Measurements from ENCODE around the gene ARFIP1. TPM values are rescaled to one million over a fixed set of nuclear protein-coding genes. Genes with fewer than 3 reads are reported as not detected.

The ARFIP1 gene
- total RNA-seq, 1 donor from 2014 or later, result 37.2 TPM

DNA sequence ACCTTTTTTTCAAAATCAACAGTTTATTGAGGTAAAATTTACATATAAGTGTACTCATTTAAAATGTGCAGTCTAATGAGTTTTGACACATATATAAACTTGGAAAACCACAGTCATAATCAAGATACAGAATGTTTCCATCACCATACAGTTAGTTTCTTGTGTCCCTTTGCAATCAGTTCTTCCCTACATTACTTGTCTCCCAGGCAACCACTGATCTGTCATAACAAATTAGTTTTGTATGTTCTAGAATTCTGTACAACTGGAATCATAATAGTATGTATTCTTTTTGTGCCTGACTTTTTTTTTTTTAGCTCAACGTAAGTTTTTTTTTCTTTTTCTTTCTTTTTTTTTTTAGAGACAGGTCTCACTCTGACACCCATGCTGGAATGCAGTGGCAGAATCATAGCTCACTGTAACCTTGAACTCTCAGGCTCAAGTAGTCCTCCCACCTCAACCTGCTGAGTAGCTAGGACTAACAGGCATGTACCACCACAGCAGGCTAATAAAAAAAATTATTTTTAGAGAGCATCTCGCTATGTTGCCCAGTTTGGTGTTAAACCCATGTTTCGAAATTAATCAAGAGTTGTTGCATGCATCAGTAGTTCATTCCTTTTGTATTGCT, 26.9 kb downstream of the ARFIP1 start:
- TF ChIP-seq, protein P1, sequence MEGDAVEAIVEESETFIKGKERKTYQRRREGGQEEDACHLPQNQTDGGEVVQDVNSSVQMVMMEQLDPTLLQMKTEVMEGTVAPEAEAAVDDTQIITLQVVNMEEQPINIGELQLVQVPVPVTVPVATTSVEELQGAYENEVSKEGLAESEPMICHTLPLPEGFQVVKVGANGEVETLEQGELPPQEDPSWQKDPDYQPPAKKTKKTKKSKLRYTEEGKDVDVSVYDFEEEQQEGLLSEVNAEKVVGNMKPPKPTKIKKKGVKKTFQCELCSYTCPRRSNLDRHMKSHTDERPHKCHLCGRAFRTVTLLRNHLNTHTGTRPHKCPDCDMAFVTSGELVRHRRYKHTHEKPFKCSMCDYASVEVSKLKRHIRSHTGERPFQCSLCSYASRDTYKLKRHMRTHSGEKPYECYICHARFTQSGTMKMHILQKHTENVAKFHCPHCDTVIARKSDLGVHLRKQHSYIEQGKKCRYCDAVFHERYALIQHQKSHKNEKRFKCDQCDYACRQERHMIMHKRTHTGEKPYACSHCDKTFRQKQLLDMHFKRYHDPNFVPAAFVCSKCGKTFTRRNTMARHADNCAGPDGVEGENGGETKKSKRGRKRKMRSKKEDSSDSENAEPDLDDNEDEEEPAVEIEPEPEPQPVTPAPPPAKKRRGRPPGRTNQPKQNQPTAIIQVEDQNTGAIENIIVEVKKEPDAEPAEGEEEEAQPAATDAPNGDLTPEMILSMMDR (IDR thresholded peaks at IDR 0.05), result no peak
- no peak for DNase-seq
- H3K4me3 ChIP-seq, result no peak overlapping the region
- intact Hi-C loops (cut with DNase I), result no loop called here
- no peaks in the 10 kb centered on the region for H3K9me3 ChIP-seq
- no peaks in the 10 kb centered on the region for H3K27me3 ChIP-seq (ENCODE audit: low read depth)
- no peak overlapping the region for H3K27ac ChIP-seq
- H3K36me3 ChIP-seq, result no peaks in the 10 kb centered on the region
- peaks cover 13% of the 10 kb centered on the region for H3K4me1 ChIP-seq
- ATAC-seq, result no peak

DNA sequence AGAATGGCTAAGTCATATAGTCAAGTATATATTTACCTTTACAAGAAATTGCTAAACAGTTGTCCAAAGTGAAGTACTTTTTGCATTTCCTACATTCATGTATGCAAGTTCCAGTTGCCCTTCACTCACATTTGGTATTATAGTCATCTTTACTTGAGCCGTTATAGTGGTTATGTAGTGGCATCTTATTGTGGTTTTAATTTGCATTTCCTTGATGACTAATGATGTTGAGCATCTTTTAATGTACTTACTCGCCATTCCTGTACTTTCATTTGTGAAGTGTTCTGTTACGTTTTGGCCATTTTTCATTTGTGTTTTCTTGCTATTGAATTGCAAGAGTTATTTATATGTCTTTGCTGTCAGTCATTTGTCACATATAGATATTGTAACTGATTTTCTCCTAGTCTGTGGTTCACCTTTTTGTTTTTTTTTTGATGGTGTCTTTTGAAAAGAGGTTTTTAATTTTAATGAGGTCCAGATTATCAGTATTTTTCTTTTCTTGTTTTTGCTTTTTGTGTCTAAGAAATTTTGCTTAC, 27.6 kb downstream of the ARFIP1 start:
- ATAC-seq (no peak), DNase-seq (no peak)
- TF ChIP-seq, protein P1 (IDR thresholded peaks at IDR 0.05), result no peak
- Histone ChIP-seq H3K4me1 (peaks cover 13% of the 10 kb centered on the region), H3K4me3 (no peak overlapping the region), H3K9me3 (no peaks in the 10 kb centered on the region), H3K36me3 (no peaks in the 10 kb centered on the region), H3K27me3 (ENCODE audit: low read depth) (no peaks in the 10 kb centered on the region), H3K27ac (no peak overlapping the region)
- intact Hi-C loops (cut with DNase I), result no loop called here

DNA sequence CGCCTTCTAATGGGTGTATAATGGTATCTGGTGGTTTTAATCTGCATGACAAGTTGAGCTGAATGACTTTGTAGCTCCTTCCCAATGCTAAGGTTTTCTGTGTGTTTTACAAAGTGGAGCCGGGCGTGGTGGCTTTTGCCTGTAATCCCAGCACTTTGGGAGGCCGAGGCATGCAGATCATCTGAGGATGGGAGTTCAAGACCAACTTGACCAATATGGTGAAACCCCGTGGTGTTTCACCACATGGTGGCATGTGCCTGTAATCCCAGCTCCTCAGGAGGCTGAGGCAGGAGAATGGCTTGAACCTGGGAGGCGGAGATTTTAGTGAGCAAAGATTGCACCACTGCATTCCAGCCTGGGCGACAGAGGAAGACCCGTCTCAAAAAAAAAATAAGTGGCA, 28.9 kb downstream of the ARFIP1 start:
- Histone ChIP-seq H3K4me1 (peaks cover 13% of the 10 kb centered on the region), H3K4me3 (no peak overlapping the region), H3K27ac (no peak overlapping the region), H3K36me3 (no peaks in the 10 kb centered on the region), H3K9me3 (no peaks in the 10 kb centered on the region), H3K27me3 (ENCODE audit: low read depth) (no peaks in the 10 kb centered on the region)
- DNase-seq (no peak), ATAC-seq (no peak)
- TF ChIP-seq, protein P1 (IDR thresholded peaks at IDR 0.05), result no peak
- intact Hi-C loops (cut with DNase I), result no loop called here

DNA sequence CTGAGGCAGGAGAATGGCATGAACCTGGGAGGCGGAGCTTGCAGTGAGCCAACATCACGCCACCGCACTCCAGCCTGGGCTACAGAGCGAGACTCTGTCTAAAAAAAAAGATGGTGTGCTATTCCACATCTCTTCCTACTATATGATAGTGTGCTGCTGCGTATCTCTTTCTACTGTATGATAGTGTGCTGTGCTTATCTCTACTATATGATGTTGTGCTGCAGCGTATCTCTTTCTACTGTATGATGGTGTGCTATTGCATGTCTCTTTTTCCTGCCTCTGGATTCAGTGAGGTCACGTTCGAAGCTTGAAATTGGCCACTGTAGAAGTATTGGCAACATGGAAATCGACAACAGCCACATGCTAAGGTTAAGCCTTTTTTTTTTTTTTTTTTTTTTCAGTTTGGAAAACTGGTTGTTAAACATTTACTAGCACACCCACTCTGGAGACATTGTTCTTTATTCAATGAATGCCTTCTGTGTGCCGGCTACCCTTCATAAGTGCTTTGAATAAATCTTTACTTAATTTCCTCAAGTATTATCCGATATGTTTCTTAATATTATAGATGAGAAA, 31.0 kb downstream of the ARFIP1 start:
- no peaks in the 10 kb centered on the region for H3K9me3 ChIP-seq
- H3K4me3 ChIP-seq, result no peak overlapping the region
- no peaks in the 10 kb centered on the region for H3K27me3 ChIP-seq (ENCODE audit: low read depth)
- DNase-seq (no peak), ATAC-seq (no peak)
- peaks cover 14% of the 10 kb centered on the region for H3K4me1 ChIP-seq
- no peak overlapping the region for H3K27ac ChIP-seq
- H3K36me3 ChIP-seq, result no peaks in the 10 kb centered on the region
- TF ChIP-seq, protein P1 (IDR thresholded peaks at IDR 0.05), result no peak
- intact Hi-C loops (cut with DNase I), result no loop called here

DNA sequence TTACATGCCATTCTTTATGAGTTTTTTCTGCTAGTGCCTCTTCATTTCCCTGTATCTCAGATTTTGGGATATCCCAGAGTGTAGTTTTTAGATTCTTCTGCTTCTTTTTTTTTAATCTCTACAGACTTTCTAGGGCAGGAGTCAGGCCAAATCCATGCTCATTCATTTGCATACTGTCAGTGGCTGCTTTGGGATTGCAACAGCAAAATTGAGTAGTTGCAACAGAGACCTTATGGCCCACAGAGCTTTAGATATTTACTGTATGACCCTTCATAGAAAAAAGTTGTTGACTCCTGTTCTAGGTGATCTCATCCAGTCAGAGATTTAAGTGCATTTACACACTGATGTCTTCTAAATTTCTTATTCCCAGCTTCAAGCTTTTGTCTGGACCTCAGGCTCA, 35.3 kb downstream of the ARFIP1 start:
- Histone ChIP-seq H3K4me3 (no peak overlapping the region), H3K36me3 (peaks cover 3% of the 10 kb centered on the region), H3K9me3 (no peaks in the 10 kb centered on the region), H3K4me1 (peaks cover 17% of the 10 kb centered on the region), H3K27ac (no peak overlapping the region), H3K27me3 (ENCODE audit: low read depth) (no peaks in the 10 kb centered on the region)
- no peak for ATAC-seq
- TF ChIP-seq, protein P1 (IDR thresholded peaks at IDR 0.05), result no peak
- intact Hi-C loops (cut with DNase I), result no loop called here
- DNase-seq, result no peak

Data from lower lobe of right lung (tissue), 2 donors.